ENCODE measurements around the gene OR4K2.
"Not testable (repeated sequence)": the region's sequence is repeated elsewhere in the genome, so short reads cannot be mapped to it uniquely, and the experiment has no call there.

Gene OR4K2

GRCh38 chr14:19874842-19875241, at the start of gene OR4K2:
TSS of gene OR4K2 (plus strand) at chr14:19875142. CDS start at chr14:19876268, 1,126 bp downstream.
- TF ChIP-seq CTCF (IDR thresholded peaks at IDR 0.05; ENCODE audit: low read length, missing control alignments) = no peak

GRCh38 chr14:19827626-19828244, 47.2 kb upstream of the OR4K2 start:
- not testable (repeated sequence) for DNase-seq (ENCODE audit: low read depth); H3K4me3 ChIP-seq (replicated peaks; ENCODE audit: low read depth, low read length)

More at GRCh38 chr14:19874842-19875241, at the start of gene OR4K2:
- H3K4me3 ChIP-seq (replicated peaks; ENCODE audit: low read depth, low read length) = no peak within 1 kb of the TSS
- DNase-seq (ENCODE audit: low read depth) = no peak

GRCh38 chr14:19828314-19828713, 46.6 kb upstream of the OR4K2 start:
- DNase-seq (ENCODE audit: low read depth) = no peak
- TF ChIP-seq CTCF (IDR thresholded peaks at IDR 0.05; ENCODE audit: low read length, missing control alignments) = no peak
- no peak overlapping the region for H3K4me3 ChIP-seq (replicated peaks; ENCODE audit: low read depth, low read length)

- H3K4me3 ChIP-seq (replicated peaks; ENCODE audit: low read depth, low read length); DNase-seq (ENCODE audit: low read depth): not testable (repeated sequence)
These were observed 40.6 kb upstream of the OR4K2 start for GRCh38 chr14:19834203-19834848.

GRCh38 chr14:19838433-19838832, 36.5 kb upstream of the OR4K2 start:
- no peak for TF ChIP-seq CTCF (IDR thresholded peaks at IDR 0.05; ENCODE audit: low read length, missing control alignments)
- DNase-seq (ENCODE audit: low read depth) = no peak

GRCh38 chr14:19851365-19851764, 23.6 kb upstream of the OR4K2 start:
- no peak for DNase-seq (ENCODE audit: low read depth)
- no peak overlapping the region for H3K4me3 ChIP-seq (replicated peaks; ENCODE audit: low read depth, low read length)
- no peak for TF ChIP-seq CTCF (IDR thresholded peaks at IDR 0.05; ENCODE audit: low read length, missing control alignments)

More at GRCh38 chr14:19838433-19838832, 36.5 kb upstream of the OR4K2 start:
- no peak overlapping the region for H3K4me3 ChIP-seq (replicated peaks; ENCODE audit: low read depth, low read length)

GRCh38 chr14:19866061-19866669, 8.8 kb upstream of the OR4K2 start:
- not testable (repeated sequence) for H3K4me3 ChIP-seq (replicated peaks; ENCODE audit: low read depth, low read length); DNase-seq (ENCODE audit: low read depth)

GRCh38 chr14:19873178-19873577, 1.8 kb upstream of the OR4K2 start:
- DNase-seq (ENCODE audit: low read depth) = no peak
- no peak overlapping the region for H3K4me3 ChIP-seq (replicated peaks; ENCODE audit: low read depth, low read length)
- no peak for TF ChIP-seq CTCF (IDR thresholded peaks at IDR 0.05; ENCODE audit: low read length, missing control alignments)

Measured in fibroblast of pulmonary artery (primary cell).